Measurements from ENCODE around the gene TMEM95.
A peak's percentile ranks its signal among the peaks of the same experiment; 100 is the strongest.

TMEM95 gene

DNA sequence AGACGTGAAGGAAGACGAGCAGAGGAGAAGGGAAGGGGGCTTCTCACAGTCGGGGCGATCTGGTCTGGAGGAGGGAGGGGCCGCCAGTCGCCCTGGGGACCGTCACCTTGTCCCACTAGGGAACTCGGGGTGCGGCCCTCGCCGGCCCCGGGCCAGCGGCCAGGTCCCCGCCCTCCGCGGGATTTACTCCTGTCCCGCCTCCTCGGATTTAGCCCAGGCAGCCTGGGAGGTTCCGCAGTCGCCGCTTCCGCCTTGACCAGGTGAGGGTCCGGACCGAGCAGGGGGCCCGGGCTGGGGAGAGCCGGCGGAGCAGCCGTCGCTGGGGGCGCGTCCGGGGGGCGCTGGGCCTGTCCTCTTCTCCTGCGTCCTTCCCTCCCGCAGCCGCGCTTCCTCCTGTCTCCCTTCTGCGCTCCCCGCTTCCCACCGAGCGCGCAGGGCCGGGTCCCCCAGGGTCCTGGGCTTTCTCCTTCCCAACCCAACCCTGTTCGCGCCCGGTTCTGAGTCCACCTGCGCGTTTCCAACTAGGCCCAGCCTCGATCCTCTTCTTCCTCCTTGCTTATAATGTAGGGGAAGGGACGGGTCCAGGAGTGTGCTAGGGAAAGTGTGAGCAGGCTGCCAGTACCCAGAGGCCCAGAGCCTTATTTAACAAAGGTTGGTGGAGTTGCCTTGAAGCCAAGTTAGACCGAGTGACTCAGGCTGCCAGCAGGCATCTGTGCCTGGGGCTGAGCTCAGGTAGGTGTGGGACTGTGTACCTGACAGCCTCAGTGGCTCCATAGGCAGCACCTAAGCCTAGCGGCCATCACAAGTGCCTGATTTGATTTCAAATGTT lies 26.1 kb downstream of the TMEM95 start, which contains the start of gene TNK1:
TSS of gene TNK1 (plus strand) at position 235 of the 829 bp plus-strand sequence. CDS start 1,838 bp downstream, outside the sequence.
- H3K27ac ChIP-seq (ENCODE audit: extremely low read depth, low read depth, low read length) = no peak within 1 kb of the TSS
- TF ChIP-seq SP2 (tag by site-specific recombination; IDR thresholded peaks at IDR 0.05) (peak; percentile 54), ZNF16 (tag by site-specific recombination; IDR thresholded peaks at IDR 0.05; ENCODE audit: low read depth) (no peak), ZBTB48 (tag by site-specific recombination; IDR thresholded peaks at IDR 0.05) (peak; percentile 62; the same call in 1 of the 2 replicates), KLF1 (tag by site-specific recombination; IDR thresholded peaks at IDR 0.05) (peak; percentile 48; the same call in 1 of the 2 replicates), ZSCAN30 (tag by site-specific recombination; IDR thresholded peaks at IDR 0.05) (peak; percentile 48; the same call in 1 of the 2 replicates), GLIS1 (tag by site-specific recombination; IDR thresholded peaks at IDR 0.05) (peak; percentile 86)
- no peaks in the 10 kb centered on the region for H3K4me1 ChIP-seq (ENCODE audit: control insufficient read depth, insufficient read depth, low read length)
- H3K9me3 ChIP-seq (ENCODE audit: control insufficient read depth, insufficient read depth, low read depth, low read length) = no peaks in the 10 kb centered on the region
- peak within 1 kb of the TSS; percentile 47 for H3K4me3 ChIP-seq (ENCODE audit: low read depth, low read length)
- H3K36me3 ChIP-seq (ENCODE audit: control insufficient read depth in 2 of 2, insufficient read depth in 1 of 2, low read length in 2 of 2) = no peaks in the 10 kb centered on the region
- POLR2A ChIA-PET = interaction anchor here (0.8 to 1.3 kb wide), 2 partner anchors 23 kb away, joined by 3 to 9 read pairs; partner anchors contain the start of gene TMEM256
- CTCF ChIA-PET = interaction anchor here (0.7 to 1.3 kb wide), 4 partner anchors 18 to 180 kb away, joined by 3 to 5 read pairs (median 4); no protein-coding TSS in a partner anchor

DNA sequence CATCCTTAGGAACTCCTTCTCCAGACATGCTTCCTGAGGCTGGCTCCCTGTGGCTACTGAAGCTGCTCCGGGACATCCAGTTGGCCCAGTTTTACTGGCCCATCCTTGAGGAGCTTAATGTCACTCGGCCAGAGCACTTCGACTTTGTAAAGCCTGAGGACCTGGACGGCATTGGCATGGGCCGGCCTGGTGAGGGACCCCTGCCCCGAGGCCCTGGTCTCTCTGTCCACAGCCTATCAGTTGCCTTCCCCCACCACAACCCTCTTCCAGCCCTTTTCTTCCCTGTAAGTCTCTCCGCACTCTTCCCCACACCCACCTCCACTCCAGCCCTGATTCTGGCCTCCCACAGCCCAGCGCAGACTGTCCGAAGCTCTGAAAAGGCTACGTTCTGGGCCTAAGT lies 27.9 kb downstream of the TMEM95 start:
- H3K36me3 ChIP-seq (ENCODE audit: control insufficient read depth in 2 of 2, insufficient read depth in 1 of 2, low read length in 2 of 2) = no peaks in the 10 kb centered on the region; a peak in 1 of 3 replicates
- no peaks in the 10 kb centered on the region for H3K4me1 ChIP-seq (ENCODE audit: control insufficient read depth, insufficient read depth, low read length)
- POLR2A ChIA-PET = interaction anchor here (1.1 kb wide), 2 partner anchors 15 to 21 kb away, joined by 3 to 4 read pairs; partner anchors contain the start of gene TMEM256
- no peaks in the 10 kb centered on the region for H3K9me3 ChIP-seq (ENCODE audit: control insufficient read depth, insufficient read depth, low read depth, low read length)
- no peak overlapping the region for H3K4me3 ChIP-seq (ENCODE audit: low read depth, low read length)
- TF ChIP-seq ZNF248 (tag by site-specific recombination; IDR thresholded peaks at IDR 0.05) = no peak
- no peak for TF ChIP-seq ZNF707 (tag by site-specific recombination; IDR thresholded peaks at IDR 0.05)
- no peak for TF ChIP-seq ZNF175 (tag by site-specific recombination; IDR thresholded peaks at IDR 0.05)
- TF ChIP-seq, protein P1, sequence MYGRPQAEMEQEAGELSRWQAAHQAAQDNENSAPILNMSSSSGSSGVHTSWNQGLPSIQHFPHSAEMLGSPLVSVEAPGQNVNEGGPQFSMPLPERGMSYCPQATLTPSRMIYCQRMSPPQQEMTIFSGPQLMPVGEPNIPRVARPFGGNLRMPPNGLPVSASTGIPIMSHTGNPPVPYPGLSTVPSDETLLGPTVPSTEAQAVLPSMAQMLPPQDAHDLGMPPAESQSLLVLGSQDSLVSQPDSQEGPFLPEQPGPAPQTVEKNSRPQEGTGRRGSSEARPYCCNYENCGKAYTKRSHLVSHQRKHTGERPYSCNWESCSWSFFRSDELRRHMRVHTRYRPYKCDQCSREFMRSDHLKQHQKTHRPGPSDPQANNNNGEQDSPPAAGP (tag by site-specific recombination; IDR thresholded peaks at IDR 0.05) = no peak
- no peak for TF ChIP-seq ZNF324 (tag by site-specific recombination; IDR thresholded peaks at IDR 0.05)
- TF ChIP-seq ZNF544 (tag by site-specific recombination; IDR thresholded peaks at IDR 0.05) = no peak
- TF ChIP-seq, protein P2, sequence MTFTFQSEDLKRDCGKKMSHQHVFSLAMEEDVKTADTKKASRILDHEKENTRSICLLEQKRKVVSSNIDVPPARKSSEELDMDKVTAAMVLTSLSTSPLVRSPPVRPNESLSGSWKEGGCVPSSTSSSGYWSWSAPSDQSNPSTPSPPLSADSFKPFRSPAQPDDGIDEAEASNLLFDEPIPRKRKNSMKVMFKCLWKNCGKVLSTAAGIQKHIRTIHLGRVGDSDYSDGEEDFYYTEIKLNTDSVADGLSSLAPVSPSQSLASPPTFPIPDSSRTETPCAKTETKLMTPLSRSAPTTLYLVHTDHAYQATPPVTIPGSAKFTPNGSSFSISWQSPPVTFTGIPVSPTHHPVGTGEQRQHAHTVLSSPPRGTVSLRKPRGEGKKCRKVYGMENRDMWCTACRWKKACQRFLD (tag by site-specific recombination; IDR thresholded peaks at IDR 0.05) = no peak
- no peak for TF ChIP-seq MZF1 (tag by site-specific recombination; IDR thresholded peaks at IDR 0.05; ENCODE audit: borderline replicate concordance)
- TF ChIP-seq, protein P3, sequence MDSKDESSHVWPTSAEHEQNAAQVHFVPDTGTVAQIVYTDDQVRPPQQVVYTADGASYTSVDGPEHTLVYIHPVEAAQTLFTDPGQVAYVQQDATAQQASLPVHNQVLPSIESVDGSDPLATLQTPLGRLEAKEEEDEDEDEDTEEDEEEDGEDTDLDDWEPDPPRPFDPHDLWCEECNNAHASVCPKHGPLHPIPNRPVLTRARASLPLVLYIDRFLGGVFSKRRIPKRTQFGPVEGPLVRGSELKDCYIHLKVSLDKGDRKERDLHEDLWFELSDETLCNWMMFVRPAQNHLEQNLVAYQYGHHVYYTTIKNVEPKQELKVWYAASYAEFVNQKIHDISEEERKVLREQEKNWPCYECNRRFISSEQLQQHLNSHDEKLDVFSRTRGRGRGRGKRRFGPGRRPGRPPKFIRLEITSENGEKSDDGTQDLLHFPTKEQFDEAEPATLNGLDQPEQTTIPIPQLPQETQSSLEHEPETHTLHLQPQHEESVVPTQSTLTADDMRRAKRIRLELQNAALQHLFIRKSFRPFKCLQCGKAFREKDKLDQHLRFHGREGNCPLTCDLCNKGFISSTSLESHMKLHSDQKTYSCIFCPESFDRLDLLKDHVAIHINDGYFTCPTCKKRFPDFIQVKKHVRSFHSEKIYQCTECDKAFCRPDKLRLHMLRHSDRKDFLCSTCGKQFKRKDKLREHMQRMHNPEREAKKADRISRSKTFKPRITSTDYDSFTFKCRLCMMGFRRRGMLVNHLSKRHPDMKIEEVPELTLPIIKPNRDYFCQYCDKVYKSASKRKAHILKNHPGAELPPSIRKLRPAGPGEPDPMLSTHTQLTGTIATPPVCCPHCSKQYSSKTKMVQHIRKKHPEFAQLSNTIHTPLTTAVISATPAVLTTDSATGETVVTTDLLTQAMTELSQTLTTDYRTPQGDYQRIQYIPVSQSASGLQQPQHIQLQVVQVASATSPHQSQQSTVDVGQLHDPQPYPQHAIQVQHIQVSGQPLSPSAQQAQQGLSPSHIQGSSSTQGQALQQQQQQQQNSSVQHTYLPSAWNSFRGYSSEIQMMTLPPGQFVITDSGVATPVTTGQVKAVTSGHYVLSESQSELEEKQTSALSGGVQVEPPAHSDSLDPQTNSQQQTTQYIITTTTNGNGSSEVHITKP (tag by site-specific recombination; IDR thresholded peaks at IDR 0.05) = no peak
- TF ChIP-seq ZNF223 (tag by site-specific recombination; IDR thresholded peaks at IDR 0.05) = no peak
- no peak for TF ChIP-seq EGR2 (tag by site-specific recombination; IDR thresholded peaks at IDR 0.05; ENCODE audit: low read depth)
- TF ChIP-seq SALL2 (tag by site-specific recombination; IDR thresholded peaks at IDR 0.05; ENCODE audit: borderline replicate concordance) = no peak
- no peak for TF ChIP-seq ZNF274 (IDR thresholded peaks at IDR 0.05; ENCODE audit: low read length)
- no peak for TF ChIP-seq ZNF274 (tag by site-specific recombination; IDR thresholded peaks at IDR 0.05; ENCODE audit: borderline replicate concordance)
- TF ChIP-seq, protein P4, sequence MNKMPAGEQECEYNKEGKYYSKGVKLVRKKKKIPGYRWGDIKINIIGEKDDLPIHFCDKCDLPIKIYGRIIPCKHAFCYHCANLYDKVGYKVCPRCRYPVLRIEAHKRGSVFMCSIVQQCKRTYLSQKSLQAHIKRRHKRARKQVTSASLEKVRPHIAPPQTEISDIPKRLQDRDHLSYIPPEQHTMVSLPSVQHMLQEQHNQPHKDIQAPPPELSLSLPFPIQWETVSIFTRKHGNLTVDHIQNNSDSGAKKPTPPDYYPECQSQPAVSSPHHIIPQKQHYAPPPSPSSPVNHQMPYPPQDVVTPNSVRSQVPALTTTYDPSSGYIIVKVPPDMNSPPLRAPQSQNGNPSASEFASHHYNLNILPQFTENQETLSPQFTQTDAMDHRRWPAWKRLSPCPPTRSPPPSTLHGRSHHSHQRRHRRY (tag by site-specific recombination; IDR thresholded peaks at IDR 0.05) = no peak
- TF ChIP-seq ZSCAN23 (tag by site-specific recombination; IDR thresholded peaks at IDR 0.05) = no peak
- no peak for TF ChIP-seq KLF7 (tag by site-specific recombination; IDR thresholded peaks at IDR 0.05; ENCODE audit: borderline replicate concordance)
- TF ChIP-seq SETDB1 (IDR thresholded peaks at IDR 0.05; ENCODE audit: insufficient read length, low read length) = no peak
- no peak for TF ChIP-seq ZNF664 (tag by site-specific recombination; IDR thresholded peaks at IDR 0.05)
- no peak for TF ChIP-seq ZSCAN30 (tag by site-specific recombination; IDR thresholded peaks at IDR 0.05)
- TF ChIP-seq IKZF3 (tag by site-specific recombination; IDR thresholded peaks at IDR 0.05) = no peak
- CTCF ChIA-PET = interaction anchor here (1.2 kb wide), 1 partner anchor 27 kb away, joined by 3 read pairs; no protein-coding TSS in a partner anchor
- H3K27ac ChIP-seq (ENCODE audit: extremely low read depth, low read depth, low read length) = no peak overlapping the region
